ENCODE results near the gene KANK3.
"Not testable (repeated sequence)": the region's sequence is repeated elsewhere in the genome, so short reads cannot be mapped to it uniquely, and the experiment has no call there.

Gene KANK3

GRCh38 chr19:8385566-8385965 is 42.5 kb upstream of the KANK3 start:
- H3K27me3 ChIP-seq (ENCODE audit: control insufficient read depth in 2 of 2, insufficient read depth in 2 of 2, low read length in 2 of 2); H3K36me3 ChIP-seq (ENCODE audit: control insufficient read depth in 2 of 2, insufficient read depth in 2 of 2, low read length in 2 of 2); H3K9ac ChIP-seq (ENCODE audit: low read depth in 1 of 2, low read length in 2 of 2); H3K9me3 ChIP-seq (ENCODE audit: control insufficient read depth in 2 of 2, low read length in 2 of 2); H3K4me1 ChIP-seq (ENCODE audit: control insufficient read depth in 2 of 2, insufficient read depth in 2 of 2, low read length in 2 of 2); H3K27ac ChIP-seq (ENCODE audit: low read depth in 2 of 2, low read length in 2 of 2); H3K4me3 ChIP-seq (ENCODE audit: low read length in 2 of 2): not testable (repeated sequence)

GRCh38 chr19:8385103-8385502 is 42.0 kb upstream of the KANK3 start:
- not testable (repeated sequence) for H3K4me3 ChIP-seq (ENCODE audit: low read length in 2 of 2); H3K36me3 ChIP-seq (ENCODE audit: control insufficient read depth in 2 of 2, insufficient read depth in 2 of 2, low read length in 2 of 2); H3K27ac ChIP-seq (ENCODE audit: low read depth in 2 of 2, low read length in 2 of 2); H3K4me1 ChIP-seq (ENCODE audit: control insufficient read depth in 2 of 2, insufficient read depth in 2 of 2, low read length in 2 of 2); H3K9ac ChIP-seq (ENCODE audit: low read depth in 1 of 2, low read length in 2 of 2); H3K27me3 ChIP-seq (ENCODE audit: control insufficient read depth in 2 of 2, insufficient read depth in 2 of 2, low read length in 2 of 2); H3K9me3 ChIP-seq (ENCODE audit: control insufficient read depth in 2 of 2, low read length in 2 of 2)

GRCh38 chr19:8384569-8384968 is 41.5 kb upstream of the KANK3 start:
- H3K27ac ChIP-seq (ENCODE audit: low read depth in 2 of 2, low read length in 2 of 2); H3K4me1 ChIP-seq (ENCODE audit: control insufficient read depth in 2 of 2, insufficient read depth in 2 of 2, low read length in 2 of 2); H3K36me3 ChIP-seq (ENCODE audit: control insufficient read depth in 2 of 2, insufficient read depth in 2 of 2, low read length in 2 of 2); H3K4me3 ChIP-seq (ENCODE audit: low read length in 2 of 2); H3K27me3 ChIP-seq (ENCODE audit: control insufficient read depth in 2 of 2, insufficient read depth in 2 of 2, low read length in 2 of 2); H3K9me3 ChIP-seq (ENCODE audit: control insufficient read depth in 2 of 2, low read length in 2 of 2); H3K9ac ChIP-seq (ENCODE audit: low read depth in 1 of 2, low read length in 2 of 2): not testable (repeated sequence)

GRCh38 chr19:8379156-8379891 is 36.3 kb upstream of the KANK3 start:
- H3K4me1 ChIP-seq (ENCODE audit: control insufficient read depth in 2 of 2, insufficient read depth in 2 of 2, low read length in 2 of 2); H3K9ac ChIP-seq (ENCODE audit: low read depth in 1 of 2, low read length in 2 of 2); H3K27me3 ChIP-seq (ENCODE audit: control insufficient read depth in 2 of 2, insufficient read depth in 2 of 2, low read length in 2 of 2): not testable (repeated sequence)

GRCh38 chr19:8377598-8377997 is 34.5 kb upstream of the KANK3 start:
- Histone ChIP-seq H3K4me1 (ENCODE audit: control insufficient read depth in 2 of 2, insufficient read depth in 2 of 2, low read length in 2 of 2) (peaks cover 0 to 3% of the 10 kb centered on the region in 2 donors), H3K9ac (ENCODE audit: low read depth in 1 of 2, low read length in 2 of 2) (no peak overlapping the region), H3K4me3 (ENCODE audit: low read length in 2 of 2) (no peak overlapping the region), H3K27me3 (ENCODE audit: control insufficient read depth in 2 of 2, insufficient read depth in 2 of 2, low read length in 2 of 2) (no peaks in the 10 kb centered on the region), H3K36me3 (ENCODE audit: control insufficient read depth in 2 of 2, insufficient read depth in 2 of 2, low read length in 2 of 2) (peaks cover 0 to 3% of the 10 kb centered on the region in 2 donors), H3K27ac (ENCODE audit: low read depth in 2 of 2, low read length in 2 of 2) (no peak overlapping the region), H3K9me3 (ENCODE audit: control insufficient read depth in 2 of 2, low read length in 2 of 2) (no peaks in the 10 kb centered on the region)

More at GRCh38 chr19:8379156-8379891, 36.3 kb upstream of the KANK3 start:
- not testable (repeated sequence) for H3K27ac ChIP-seq (ENCODE audit: low read depth in 2 of 2, low read length in 2 of 2); H3K9me3 ChIP-seq (ENCODE audit: control insufficient read depth in 2 of 2, low read length in 2 of 2); H3K36me3 ChIP-seq (ENCODE audit: control insufficient read depth in 2 of 2, insufficient read depth in 2 of 2, low read length in 2 of 2); H3K4me3 ChIP-seq (ENCODE audit: low read length in 2 of 2)

GRCh38 chr19:8376373-8376974 is 33.4 kb upstream of the KANK3 start:
- not testable (repeated sequence) for H3K9ac ChIP-seq (ENCODE audit: low read depth in 1 of 2, low read length in 2 of 2); H3K4me1 ChIP-seq (ENCODE audit: control insufficient read depth in 2 of 2, insufficient read depth in 2 of 2, low read length in 2 of 2); H3K4me3 ChIP-seq (ENCODE audit: low read length in 2 of 2); H3K27ac ChIP-seq (ENCODE audit: low read depth in 2 of 2, low read length in 2 of 2); H3K36me3 ChIP-seq (ENCODE audit: control insufficient read depth in 2 of 2, insufficient read depth in 2 of 2, low read length in 2 of 2); H3K9me3 ChIP-seq (ENCODE audit: control insufficient read depth in 2 of 2, low read length in 2 of 2); H3K27me3 ChIP-seq (ENCODE audit: control insufficient read depth in 2 of 2, insufficient read depth in 2 of 2, low read length in 2 of 2)

GRCh38 chr19:8375766-8376165 is 32.7 kb upstream of the KANK3 start:
- not testable (repeated sequence) for H3K27ac ChIP-seq (ENCODE audit: low read depth in 2 of 2, low read length in 2 of 2); H3K36me3 ChIP-seq (ENCODE audit: control insufficient read depth in 2 of 2, insufficient read depth in 2 of 2, low read length in 2 of 2); H3K9ac ChIP-seq (ENCODE audit: low read depth in 1 of 2, low read length in 2 of 2); H3K4me1 ChIP-seq (ENCODE audit: control insufficient read depth in 2 of 2, insufficient read depth in 2 of 2, low read length in 2 of 2); H3K4me3 ChIP-seq (ENCODE audit: low read length in 2 of 2); H3K9me3 ChIP-seq (ENCODE audit: control insufficient read depth in 2 of 2, low read length in 2 of 2); H3K27me3 ChIP-seq (ENCODE audit: control insufficient read depth in 2 of 2, insufficient read depth in 2 of 2, low read length in 2 of 2)

GRCh38 chr19:8373867-8374813 is 31.1 kb upstream of the KANK3 start:
- H3K4me3 ChIP-seq (ENCODE audit: low read length in 2 of 2) = no peak overlapping the region
- H3K27ac ChIP-seq (ENCODE audit: low read depth in 2 of 2, low read length in 2 of 2) = no peak overlapping the region
- H3K9ac ChIP-seq (ENCODE audit: low read depth in 1 of 2, low read length in 2 of 2) = no peak overlapping the region
- H3K27me3 ChIP-seq (ENCODE audit: control insufficient read depth in 2 of 2, insufficient read depth in 2 of 2, low read length in 2 of 2) = no peaks in the 10 kb centered on the region
- peaks cover 0 to 3% of the 10 kb centered on the region in 2 donors for H3K36me3 ChIP-seq (ENCODE audit: control insufficient read depth in 2 of 2, insufficient read depth in 2 of 2, low read length in 2 of 2)
- H3K9me3 ChIP-seq (ENCODE audit: control insufficient read depth in 2 of 2, low read length in 2 of 2) = no peaks in the 10 kb centered on the region
- H3K4me1 ChIP-seq (ENCODE audit: control insufficient read depth in 2 of 2, insufficient read depth in 2 of 2, low read length in 2 of 2) = peaks cover 0 to 3% of the 10 kb centered on the region in 2 donors

- H3K9ac ChIP-seq (ENCODE audit: low read depth in 1 of 2, low read length in 2 of 2) = no peak overlapping the region
- peaks cover 0 to 3% of the 10 kb centered on the region in 2 donors for H3K36me3 ChIP-seq (ENCODE audit: control insufficient read depth in 2 of 2, insufficient read depth in 2 of 2, low read length in 2 of 2)
- H3K4me3 ChIP-seq (ENCODE audit: low read length in 2 of 2) = no peak overlapping the region
- H3K27ac ChIP-seq (ENCODE audit: low read depth in 2 of 2, low read length in 2 of 2) = no peak overlapping the region
- H3K27me3 ChIP-seq (ENCODE audit: control insufficient read depth in 2 of 2, insufficient read depth in 2 of 2, low read length in 2 of 2) = no peaks in the 10 kb centered on the region
- no peaks in the 10 kb centered on the region for H3K9me3 ChIP-seq (ENCODE audit: control insufficient read depth in 2 of 2, low read length in 2 of 2)
- H3K4me1 ChIP-seq (ENCODE audit: control insufficient read depth in 2 of 2, insufficient read depth in 2 of 2, low read length in 2 of 2) = peaks cover 2 to 9% of the 10 kb centered on the region in 2 donors
Measured at GRCh38 chr19:8371011-8371804, 28.1 kb upstream of the KANK3 start.

Data from mucosa of rectum (tissue), 2 donors.